ENCODE data around the gene RTL10. TPM values are rescaled to one million over a fixed set of nuclear protein-coding genes. Genes with fewer than 3 reads are reported as not detected.
"Not testable (repeated sequence)": the region's sequence is repeated elsewhere in the genome, so short reads cannot be mapped to it uniquely, and the experiment has no call there.

The RTL10 gene
- total and polyA plus RNA-seq, 2 donors: 19.2 to 20.8 TPM

DNA sequence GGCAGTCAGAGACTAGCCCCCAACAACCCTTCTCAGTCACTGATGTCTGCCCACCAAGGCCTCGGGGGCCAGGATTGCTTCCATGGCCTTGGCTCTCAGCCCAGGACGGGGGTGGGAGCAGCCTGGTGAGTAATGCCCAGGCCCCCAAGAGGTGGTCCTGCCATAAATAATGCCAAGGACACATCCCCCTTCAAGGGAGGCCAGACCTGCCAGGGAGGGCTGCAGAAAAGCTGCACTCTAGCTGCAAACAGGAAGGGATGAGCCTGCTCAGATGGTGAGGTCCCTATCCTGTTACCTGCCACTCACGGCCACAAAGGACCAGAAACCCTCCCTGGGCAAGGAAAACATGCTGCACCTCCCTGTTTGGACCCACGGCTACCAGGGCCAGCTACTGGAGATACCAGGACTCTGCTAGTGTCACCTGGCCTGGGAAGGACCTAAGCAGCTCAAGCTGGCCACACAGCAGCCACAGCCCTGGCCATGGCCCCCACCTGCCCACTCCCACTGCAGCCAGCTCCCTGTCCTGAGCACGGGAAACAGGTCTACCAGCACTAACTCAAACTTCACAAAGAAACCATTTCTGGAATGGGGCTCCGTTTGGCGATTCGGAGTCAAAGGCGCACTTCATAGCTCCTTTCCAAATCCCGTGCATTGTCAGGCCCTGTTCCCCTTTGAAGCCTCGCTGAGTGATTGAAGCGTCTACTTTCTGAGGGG, 12.1 kb downstream of the RTL10 start:
- H3K27ac ChIP-seq (ENCODE audit: low read depth in 1 of 2, low read length in 1 of 2): no peak overlapping the region
- 95% methylated on average over 12 of the region's 12 CpGs for WGBS
- H3K9me3 ChIP-seq (ENCODE audit: control insufficient read depth in 2 of 2, insufficient read depth in 1 of 2, low read length in 1 of 2): peaks cover 0 to 11% of the 10 kb centered on the region in 2 donors
- H3K27me3 ChIP-seq (ENCODE audit: control insufficient read depth in 2 of 2, insufficient read depth in 1 of 2, low read length in 1 of 2): no peaks in the 10 kb centered on the region
- H3K36me3 ChIP-seq (ENCODE audit: control insufficient read depth in 2 of 2, insufficient read depth in 2 of 2, low read length in 1 of 2): peaks cover 9 to 22% of the 10 kb centered on the region in 2 donors
- DNase-seq (ENCODE audit: low read depth in 6 of 9, low spot score in 9 of 9): no peak
- H3K4me3 ChIP-seq (ENCODE audit: low read length in 2 of 2): no peak overlapping the region
- H3K4me1 ChIP-seq (ENCODE audit: control insufficient read depth in 2 of 2, insufficient read depth in 2 of 2, low read length in 2 of 2): peaks cover 23 to 48% of the 10 kb centered on the region in 2 donors

DNA sequence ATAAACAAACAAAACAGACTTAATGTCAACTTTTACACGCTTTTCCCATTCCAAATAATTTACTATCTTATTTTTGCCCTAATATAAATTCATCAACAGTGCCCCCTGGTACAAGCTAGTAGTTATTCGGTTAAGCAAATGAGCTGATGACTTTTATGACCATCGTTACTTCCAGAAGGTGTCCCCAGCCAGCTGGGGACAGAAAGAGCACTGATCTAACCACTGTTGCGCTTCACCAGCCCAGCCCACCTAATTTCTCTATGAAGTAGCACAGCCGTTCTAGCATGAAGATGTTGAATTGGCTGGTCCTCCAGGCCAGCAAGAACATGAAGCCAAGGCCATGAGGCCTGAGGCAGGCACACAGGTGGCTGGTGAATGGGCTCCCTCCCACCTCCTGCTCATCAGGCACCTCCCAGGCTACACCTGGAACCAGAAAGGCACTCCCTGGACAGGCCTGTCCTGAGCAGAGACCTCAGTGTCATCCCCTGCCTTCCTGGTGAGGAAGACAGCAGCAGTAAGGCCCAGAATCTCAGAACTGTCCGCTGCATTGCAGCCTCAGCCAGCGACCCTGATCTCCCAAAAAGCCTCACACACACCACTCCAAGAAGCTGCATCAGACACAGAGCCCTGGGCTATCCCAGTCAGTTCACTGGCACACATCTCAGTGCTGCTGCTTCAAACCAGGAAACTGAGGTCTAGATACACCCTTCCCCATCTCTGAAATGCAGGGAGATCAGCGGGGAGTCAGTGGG, 12.9 kb downstream of the RTL10 start:
- Histone ChIP-seq H3K36me3 (ENCODE audit: control insufficient read depth in 2 of 2, insufficient read depth in 2 of 2, low read length in 1 of 2) (peaks cover 3 to 14% of the 10 kb centered on the region in 2 donors), H3K27ac (ENCODE audit: low read depth in 1 of 2, low read length in 1 of 2) (no peak overlapping the region), H3K9me3 (ENCODE audit: control insufficient read depth in 2 of 2, insufficient read depth in 1 of 2, low read length in 1 of 2) (peaks cover 0 to 4% of the 10 kb centered on the region in 2 donors), H3K4me3 (ENCODE audit: low read length in 2 of 2) (no peak overlapping the region), H3K4me1 (ENCODE audit: control insufficient read depth in 2 of 2, insufficient read depth in 2 of 2, low read length in 2 of 2) (peaks cover 23 to 41% of the 10 kb centered on the region in 2 donors), H3K27me3 (ENCODE audit: control insufficient read depth in 2 of 2, insufficient read depth in 1 of 2, low read length in 1 of 2) (no peaks in the 10 kb centered on the region)
- WGBS: 96% methylated on average over 8 of the region's 8 CpGs
- no peak for DNase-seq (ENCODE audit: low read depth in 6 of 9, low spot score in 9 of 9)

- 98% methylated on average over 6 of the region's 6 CpGs for WGBS
- DNase-seq (ENCODE audit: low read depth in 6 of 9, low spot score in 9 of 9): no peak
- no peak overlapping the region for H3K4me3 ChIP-seq (ENCODE audit: low read length in 2 of 2)
- H3K4me1 ChIP-seq (ENCODE audit: control insufficient read depth in 2 of 2, insufficient read depth in 2 of 2, low read length in 2 of 2): peaks cover 21 to 36% of the 10 kb centered on the region in 2 donors
- peaks cover 0 to 4% of the 10 kb centered on the region in 2 donors for H3K9me3 ChIP-seq (ENCODE audit: control insufficient read depth in 2 of 2, insufficient read depth in 1 of 2, low read length in 1 of 2)
- no peaks in the 10 kb centered on the region for H3K27me3 ChIP-seq (ENCODE audit: control insufficient read depth in 2 of 2, insufficient read depth in 1 of 2, low read length in 1 of 2)
- no peak overlapping the region for H3K27ac ChIP-seq (ENCODE audit: low read depth in 1 of 2, low read length in 1 of 2)
- H3K36me3 ChIP-seq (ENCODE audit: control insufficient read depth in 2 of 2, insufficient read depth in 2 of 2, low read length in 1 of 2): peaks cover 3 to 12% of the 10 kb centered on the region in 2 donors
These were observed 13.6 kb downstream of the RTL10 start for GRCh38 chr22:19840955-19841640.

DNA sequence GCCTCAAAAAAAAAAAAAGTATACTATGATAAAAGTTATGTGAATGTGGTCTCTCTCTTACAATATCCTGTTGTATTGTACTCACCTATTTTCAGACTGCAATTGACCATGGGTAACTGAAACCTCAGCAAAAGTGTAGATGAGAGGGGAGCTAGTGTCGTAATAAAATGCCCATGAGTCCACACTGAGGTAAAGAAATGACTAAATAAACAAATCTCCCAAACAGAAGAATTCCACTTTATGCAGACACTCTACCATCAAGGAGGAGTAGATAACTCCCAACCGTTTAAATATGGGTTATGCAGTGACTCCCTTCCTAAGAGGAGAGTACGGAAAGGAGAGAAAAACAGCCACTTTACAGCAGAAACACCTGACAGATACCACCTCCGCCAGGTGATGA, 14.6 kb downstream of the RTL10 start:
- WGBS: 96% methylated on average over 4 of the region's 4 CpGs
- H3K4me3 ChIP-seq (ENCODE audit: low read length in 2 of 2): no peak overlapping the region

DNA sequence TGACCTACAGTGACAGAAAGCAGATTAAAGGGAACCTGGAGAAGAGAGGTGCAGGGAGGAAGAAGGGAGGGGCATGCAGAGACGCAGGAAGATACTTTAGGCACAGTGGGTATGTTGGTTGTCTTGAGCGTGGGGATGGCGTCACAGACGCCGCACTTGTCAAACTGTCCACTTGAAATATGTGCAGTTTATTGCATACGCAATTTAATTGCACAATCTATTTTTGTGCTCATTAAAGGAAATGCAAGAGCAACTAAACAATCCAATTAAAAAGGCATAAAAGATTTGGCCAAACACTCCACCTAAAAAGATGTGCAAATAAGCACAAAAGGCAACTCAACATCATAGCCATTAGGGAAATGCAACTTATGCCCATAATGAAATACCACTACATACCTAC, 16.8 kb downstream of the RTL10 start:
- 98% methylated on average over 6 of the region's 6 CpGs for WGBS
- no peak overlapping the region for H3K27ac ChIP-seq (ENCODE audit: low read depth in 1 of 2, low read length in 1 of 2)
- DNase-seq (ENCODE audit: low read depth in 6 of 9, low spot score in 9 of 9): no peak
- H3K36me3 ChIP-seq (ENCODE audit: control insufficient read depth in 2 of 2, insufficient read depth in 2 of 2, low read length in 1 of 2): no peaks in the 10 kb centered on the region
- H3K9me3 ChIP-seq (ENCODE audit: control insufficient read depth in 2 of 2, insufficient read depth in 1 of 2, low read length in 1 of 2): no peaks in the 10 kb centered on the region
- H3K4me3 ChIP-seq (ENCODE audit: low read length in 2 of 2): no peak overlapping the region
- no peaks in the 10 kb centered on the region for H3K27me3 ChIP-seq (ENCODE audit: control insufficient read depth in 2 of 2, insufficient read depth in 1 of 2, low read length in 1 of 2)
- peaks cover 0 to 5% of the 10 kb centered on the region in 2 donors for H3K4me1 ChIP-seq (ENCODE audit: control insufficient read depth in 2 of 2, insufficient read depth in 2 of 2, low read length in 2 of 2)

More for the DNA sequence above, 14.6 kb downstream of the RTL10 start:
- Histone ChIP-seq H3K4me1 (ENCODE audit: control insufficient read depth in 2 of 2, insufficient read depth in 2 of 2, low read length in 2 of 2) (peaks cover 11 to 26% of the 10 kb centered on the region in 2 donors), H3K27me3 (ENCODE audit: control insufficient read depth in 2 of 2, insufficient read depth in 1 of 2, low read length in 1 of 2) (no peaks in the 10 kb centered on the region), H3K9me3 (ENCODE audit: control insufficient read depth in 2 of 2, insufficient read depth in 1 of 2, low read length in 1 of 2) (peaks cover 0 to 4% of the 10 kb centered on the region in 2 donors), H3K27ac (ENCODE audit: low read depth in 1 of 2, low read length in 1 of 2) (no peak overlapping the region), H3K36me3 (ENCODE audit: control insufficient read depth in 2 of 2, insufficient read depth in 2 of 2, low read length in 1 of 2) (peaks cover 3% of the 10 kb centered on the region in 2 donors)
- no peak for DNase-seq (ENCODE audit: low read depth in 6 of 9, low spot score in 9 of 9)

DNA sequence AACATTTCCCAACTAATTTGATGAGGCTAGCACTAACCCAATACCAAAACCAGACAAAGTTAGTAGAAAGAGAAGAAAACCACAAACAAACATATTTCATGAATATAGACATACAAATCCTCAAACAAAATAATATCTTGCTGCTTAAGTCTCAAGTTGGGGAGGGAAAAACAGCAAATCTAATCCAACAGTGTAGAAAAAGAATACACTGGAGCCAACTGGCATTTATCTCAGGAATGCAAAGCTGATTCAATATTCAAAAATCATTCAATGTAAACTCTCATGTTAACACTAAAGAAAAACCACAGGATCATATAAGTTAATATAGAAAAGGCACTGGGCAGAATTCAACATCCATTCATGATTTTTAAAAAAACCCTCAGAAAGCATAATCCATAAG, 18.2 kb downstream of the RTL10 start:
- Histone ChIP-seq H3K4me3 (ENCODE audit: low read length in 2 of 2) (no peak overlapping the region), H3K4me1 (ENCODE audit: control insufficient read depth in 2 of 2, insufficient read depth in 2 of 2, low read length in 2 of 2) (peaks cover 3 to 10% of the 10 kb centered on the region in 2 donors), H3K27ac (ENCODE audit: low read depth in 1 of 2, low read length in 1 of 2) (no peak overlapping the region)

GRCh38 chr22:19834599-19834998, 20.1 kb downstream of the RTL10 start:
- Histone ChIP-seq H3K9me3 (ENCODE audit: control insufficient read depth in 2 of 2, insufficient read depth in 1 of 2, low read length in 1 of 2) (no peaks in the 10 kb centered on the region), H3K27me3 (ENCODE audit: control insufficient read depth in 2 of 2, insufficient read depth in 1 of 2, low read length in 1 of 2) (no peaks in the 10 kb centered on the region), H3K4me1 (ENCODE audit: control insufficient read depth in 2 of 2, insufficient read depth in 2 of 2, low read length in 2 of 2) (peaks cover 3 to 10% of the 10 kb centered on the region in 2 donors), H3K4me3 (ENCODE audit: low read length in 2 of 2) (no peak overlapping the region), H3K27ac (ENCODE audit: low read depth in 1 of 2, low read length in 1 of 2) (no peak overlapping the region), H3K36me3 (ENCODE audit: control insufficient read depth in 2 of 2, insufficient read depth in 2 of 2, low read length in 1 of 2) (no peaks in the 10 kb centered on the region)
- no peak for DNase-seq (ENCODE audit: low read depth in 6 of 9, low spot score in 9 of 9)

More for the DNA sequence above, 18.2 kb downstream of the RTL10 start:
- DNase-seq (ENCODE audit: low read depth in 6 of 9, low spot score in 9 of 9): no peak
- H3K9me3 ChIP-seq (ENCODE audit: control insufficient read depth in 2 of 2, insufficient read depth in 1 of 2, low read length in 1 of 2): no peaks in the 10 kb centered on the region
- no peaks in the 10 kb centered on the region for H3K36me3 ChIP-seq (ENCODE audit: control insufficient read depth in 2 of 2, insufficient read depth in 2 of 2, low read length in 1 of 2)
- no peaks in the 10 kb centered on the region for H3K27me3 ChIP-seq (ENCODE audit: control insufficient read depth in 2 of 2, insufficient read depth in 1 of 2, low read length in 1 of 2)

DNA sequence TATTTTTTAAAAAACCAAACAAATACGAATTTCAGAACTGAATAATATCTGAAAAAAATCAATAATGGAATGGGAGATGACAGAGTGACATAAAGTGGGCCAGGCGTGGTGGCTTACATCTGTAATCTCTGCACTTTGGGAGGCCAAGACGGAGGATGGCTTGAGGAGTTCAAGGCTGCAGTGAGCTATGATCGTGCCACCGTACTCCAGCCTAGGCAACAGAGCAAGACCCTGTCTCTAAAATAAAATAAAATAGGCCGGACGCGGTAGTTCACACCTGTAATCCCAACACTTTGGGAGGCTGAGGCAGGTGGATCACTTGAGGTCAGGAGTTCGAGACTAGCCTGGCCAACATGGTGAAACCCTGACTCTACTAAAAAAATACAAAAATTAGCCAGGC, 21.3 kb downstream of the RTL10 start:
- not testable (repeated sequence) for DNase-seq (ENCODE audit: low read depth in 6 of 9, low spot score in 9 of 9); H3K27ac ChIP-seq (ENCODE audit: low read depth in 1 of 2, low read length in 1 of 2); H3K27me3 ChIP-seq (ENCODE audit: control insufficient read depth in 2 of 2, insufficient read depth in 1 of 2, low read length in 1 of 2); H3K36me3 ChIP-seq (ENCODE audit: control insufficient read depth in 2 of 2, insufficient read depth in 2 of 2, low read length in 1 of 2); H3K4me3 ChIP-seq (ENCODE audit: low read length in 2 of 2); H3K9me3 ChIP-seq (ENCODE audit: control insufficient read depth in 2 of 2, insufficient read depth in 1 of 2, low read length in 1 of 2)
- H3K4me1 ChIP-seq (ENCODE audit: control insufficient read depth in 2 of 2, insufficient read depth in 2 of 2, low read length in 2 of 2): peaks cover 3 to 10% of the 10 kb centered on the region in 2 donors
- WGBS: 91% methylated on average over 9 of the region's 9 CpGs

Data from thymus (tissue), 11 donors.